Mesenteric fat pad (tissue), 1 donor: Measurements from ENCODE around the gene ITFG1. TPM values are rescaled to one million over a fixed set of nuclear protein-coding genes. Genes with fewer than 3 reads are reported as not detected.

Experiments used
- DNase-seq: peaks from one replicate; pipeline ENCODE4 v3.0.0-alpha.2; 2020; ENCODE audit warnings: low spot score
- long read RNA-seq: library from polyadenylated mRNA; unstranded; transcript quantifications from one replicate; pipeline ENCODE4 v2.0.0, GENCODE V29; 2020
- total RNA-seq: library from RNA; stranded (reverse); fragmentation: NEBNext Ultra II Directional; extraction: Animal tissue kit (Norgen Biotek cat#: 25700); gene quantifications from one replicate; pipeline ENCODE4 v1.2.1, GENCODE V29; 2021
- donor health status: DM: yes; HTN: yes; CAD: no.

ITFG1 gene
- total RNA-seq: 48.7 TPM
- long read RNA-seq, transcript ITFG1-201 (18 exons, 3,400 nt): major isoform, 108 of 138 reads
- long read RNA-seq, partial matches to known transcripts: 8 of 138 reads
- long read RNA-seq, other reads (novel, unspliced or antisense): 22 of 138 reads

GRCh38 chr16:47460711-47461597 is at the start of gene ITFG1, which contains the start of gene PHKB:
Gene ITFG1 (minus strand): TSS chr16:47461063. CDS start chr16:47461045, 18 bp downstream.
Gene PHKB (plus strand): TSS chr16:47461331. CDS start chr16:47461351, 20 bp downstream.
- DNase-seq: peak; percentile 98

- DNase-seq: no peak
These were observed 46.8 kb upstream of the ITFG1 start for GRCh38 chr16:47507701-47508100.

- DNase-seq: no peak
These were observed 45.9 kb upstream of the ITFG1 start for GRCh38 chr16:47506800-47507199.

- DNase-seq: no peak
These were observed 43.7 kb upstream of the ITFG1 start for GRCh38 chr16:47504599-47504998.

DNA sequence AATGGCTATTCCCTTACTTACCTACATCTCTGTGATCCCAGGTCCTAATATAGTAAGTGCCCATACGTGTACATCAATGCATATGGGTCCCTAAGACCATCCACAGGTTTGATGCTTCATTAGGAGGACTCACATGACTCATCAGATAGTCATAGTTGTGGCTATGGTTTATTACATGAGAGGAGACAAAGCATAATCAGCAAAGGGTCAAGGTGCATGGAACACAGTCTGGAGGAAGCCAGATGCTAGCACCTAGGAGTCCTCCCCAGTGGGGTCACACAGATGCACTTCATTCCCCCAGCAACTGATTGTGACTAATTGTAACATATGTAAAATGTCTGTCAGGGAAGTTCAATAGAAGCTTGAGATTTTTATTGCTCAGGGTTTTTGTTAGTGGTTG is 43.1 kb upstream of the ITFG1 start:
- DNase-seq: no peak

GRCh38 chr16:47499700-47500264 is 38.9 kb upstream of the ITFG1 start:
- DNase-seq: no peak

DNA sequence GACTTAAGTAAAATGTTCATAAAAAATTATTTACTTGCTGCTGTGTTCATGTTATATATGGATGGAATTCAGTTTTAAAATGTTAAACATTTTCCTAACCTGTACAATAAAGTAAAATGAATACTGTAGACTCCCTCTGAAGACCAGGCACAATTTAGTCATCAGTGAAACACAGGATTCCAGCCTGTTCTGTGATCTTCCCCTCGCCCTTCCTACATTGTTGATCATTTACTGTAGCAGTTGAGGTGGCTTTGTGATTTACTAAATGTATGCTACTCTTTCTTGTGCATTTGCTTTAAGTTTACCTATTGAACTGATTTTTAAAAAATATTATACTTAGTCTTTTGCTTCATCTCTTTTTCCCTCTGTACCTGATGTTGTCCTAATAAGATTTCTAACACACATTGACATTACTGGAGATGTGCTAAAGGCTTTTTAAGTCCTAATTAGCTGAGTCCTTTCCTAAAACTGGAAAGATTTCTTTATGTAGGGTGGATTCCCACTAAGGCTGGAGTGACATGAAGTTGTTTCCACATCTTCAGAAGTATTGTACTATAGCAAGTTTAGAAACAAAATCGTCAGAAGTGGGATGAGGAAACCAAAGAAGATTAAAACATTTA is 38.3 kb upstream of the ITFG1 start:
- DNase-seq: no peak

DNA sequence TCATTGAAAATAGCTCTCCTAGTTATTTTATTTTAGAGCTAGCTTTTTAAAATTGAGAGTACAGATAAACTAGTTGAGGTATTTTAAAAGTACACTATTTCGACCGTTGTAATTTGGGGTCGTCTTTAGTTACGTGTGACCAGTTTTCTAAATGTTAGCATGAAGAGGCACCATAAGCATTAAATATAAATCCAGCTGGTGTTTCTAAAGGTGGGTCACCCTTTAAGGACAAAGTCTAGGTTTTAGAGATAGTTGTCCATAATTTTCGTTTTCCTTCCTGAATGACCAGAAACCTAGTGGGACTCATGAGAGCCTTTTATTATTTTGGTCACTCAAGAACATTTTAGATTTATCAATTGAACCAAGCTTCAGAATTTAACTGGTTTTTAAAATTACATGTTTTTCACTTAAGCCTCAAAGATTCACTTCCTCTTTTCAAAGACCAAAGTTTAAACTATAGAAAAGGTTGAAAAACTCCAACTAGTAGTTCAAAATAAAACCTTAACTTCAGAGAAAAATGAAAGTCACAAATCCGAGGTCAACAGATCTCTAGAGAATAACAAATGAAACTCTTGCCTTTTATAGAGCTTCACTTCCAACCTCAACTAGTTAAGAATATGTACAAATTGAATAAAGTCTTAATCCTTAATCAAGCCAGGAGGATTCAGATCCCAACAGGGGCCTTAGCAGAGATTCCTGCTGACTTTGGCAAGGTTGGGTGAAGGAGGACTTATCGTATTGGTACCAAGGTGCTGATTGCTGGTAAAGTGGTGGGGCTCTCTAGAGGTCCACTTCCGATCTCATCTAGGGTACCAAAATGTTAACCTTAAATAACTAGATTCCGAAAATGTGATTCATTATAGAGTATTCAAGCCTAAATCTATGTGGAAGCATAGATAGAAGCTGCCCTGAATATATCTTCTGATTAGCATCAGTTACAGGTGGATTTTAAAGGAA is 32.8 kb upstream of the ITFG1 start:
- DNase-seq: no peak

DNA sequence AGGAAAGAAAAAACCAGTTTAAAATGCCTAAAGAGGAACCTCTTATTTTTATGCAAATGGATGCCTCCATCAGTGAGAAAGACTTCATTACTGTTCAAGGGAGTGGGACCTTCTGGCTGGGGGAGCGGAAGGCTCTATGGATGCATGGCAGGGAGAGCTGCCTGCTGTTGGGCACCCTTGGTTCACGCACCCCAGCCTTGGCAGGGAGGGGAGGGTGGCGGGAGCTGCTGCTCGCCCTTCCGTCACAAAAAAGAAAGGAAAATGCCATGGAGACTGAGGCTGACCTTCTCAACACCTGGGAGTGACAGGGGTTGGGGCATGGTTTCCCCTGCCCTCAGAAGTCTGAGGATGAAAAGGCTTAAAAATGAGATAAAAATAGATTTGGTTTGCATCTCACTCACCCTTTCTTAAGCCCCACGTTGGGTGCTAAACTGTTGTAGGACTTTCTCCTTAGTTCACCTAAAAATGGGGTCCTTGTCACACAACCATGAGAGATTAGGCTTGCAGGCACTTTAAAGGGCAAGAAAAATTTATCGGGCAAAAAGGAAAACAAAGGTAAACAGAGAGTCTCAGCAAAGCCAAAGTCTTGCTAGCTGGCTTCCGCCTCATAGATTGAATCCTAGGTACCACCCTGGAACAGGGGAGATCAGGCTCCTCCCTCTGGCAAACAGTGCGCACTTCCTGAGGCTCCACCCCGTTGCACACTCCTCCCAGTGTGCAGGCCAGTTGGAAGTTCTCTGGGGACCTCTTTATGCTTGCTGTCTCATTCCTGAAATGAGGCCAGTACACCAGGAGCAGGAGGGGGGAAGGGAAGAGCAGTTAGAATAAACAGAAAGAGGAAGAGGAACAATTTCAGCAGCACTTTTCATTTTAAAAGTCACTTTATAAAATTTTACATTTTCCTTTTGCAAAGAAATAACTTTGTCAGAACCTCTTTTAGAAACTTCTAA is 31.8 kb upstream of the ITFG1 start:
- DNase-seq: no peak

DNA sequence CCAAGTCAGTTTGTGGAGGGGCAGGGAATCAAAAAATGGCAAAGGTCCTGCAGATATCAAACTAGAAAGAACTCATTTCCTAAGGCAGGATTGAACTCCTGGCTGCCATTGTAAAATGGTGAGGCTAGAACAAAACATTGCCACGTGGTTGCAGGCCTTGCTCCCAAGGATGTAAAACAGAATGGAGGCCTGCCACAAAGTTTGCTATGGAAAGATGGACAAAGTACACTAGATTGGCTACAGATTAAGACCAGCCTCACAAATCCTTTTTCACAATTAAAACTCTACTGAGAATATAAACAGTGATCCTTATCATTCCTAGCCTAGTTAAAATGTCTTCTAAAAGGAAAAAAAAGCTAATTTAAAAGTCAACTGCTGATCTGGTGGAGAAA is 31.2 kb upstream of the ITFG1 start:
- no peak for DNase-seq

DNA sequence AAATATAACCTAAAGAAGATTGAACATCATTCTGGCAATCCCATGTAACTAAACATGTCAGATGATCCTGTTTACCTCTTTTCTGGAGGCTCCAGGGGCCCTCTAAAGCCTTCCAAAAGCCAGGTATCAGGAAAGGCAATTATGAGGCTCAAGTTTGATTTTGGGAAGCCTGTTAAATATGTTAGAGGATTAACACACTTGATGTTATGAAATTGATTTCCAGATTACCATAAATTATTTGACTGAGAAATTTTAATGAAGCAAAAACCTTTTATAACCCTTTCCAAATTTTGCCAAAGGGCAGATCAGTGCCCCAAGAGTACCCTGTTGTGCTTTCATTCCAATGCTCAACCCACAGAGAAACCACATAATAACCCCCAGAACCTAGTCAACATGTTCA is 29.6 kb upstream of the ITFG1 start:
- no peak for DNase-seq

- DNase-seq: no peak
These were observed 27.2 kb upstream of the ITFG1 start for GRCh38 chr16:47488051-47488450.

GRCh38 chr16:47486856-47487255 is 26.0 kb upstream of the ITFG1 start:
- DNase-seq: no peak

DNA sequence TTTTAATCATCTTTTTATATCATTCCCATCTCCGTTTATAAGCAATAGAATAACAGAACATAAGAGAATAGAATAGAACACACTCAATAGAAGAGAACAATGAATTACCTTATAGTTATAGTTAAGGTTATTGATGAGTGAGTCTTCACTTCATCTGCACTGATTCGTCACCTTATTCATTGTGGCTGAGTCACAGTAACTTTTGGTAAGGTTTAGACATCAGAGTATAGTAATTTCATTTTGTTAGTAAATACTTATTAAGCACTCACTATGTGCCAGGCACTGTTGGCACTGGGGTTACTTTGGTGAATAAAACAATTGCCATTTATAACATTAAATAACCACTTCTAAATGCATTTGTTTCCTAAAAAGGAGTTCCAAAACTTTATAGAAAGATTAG is 22.8 kb upstream of the ITFG1 start:
- no peak for DNase-seq

- DNase-seq: no peak
These were observed 21.0 kb upstream of the ITFG1 start for GRCh38 chr16:47481698-47482374.

- no peak for DNase-seq
These were observed 19.5 kb upstream of the ITFG1 start for GRCh38 chr16:47480410-47480809.

DNA sequence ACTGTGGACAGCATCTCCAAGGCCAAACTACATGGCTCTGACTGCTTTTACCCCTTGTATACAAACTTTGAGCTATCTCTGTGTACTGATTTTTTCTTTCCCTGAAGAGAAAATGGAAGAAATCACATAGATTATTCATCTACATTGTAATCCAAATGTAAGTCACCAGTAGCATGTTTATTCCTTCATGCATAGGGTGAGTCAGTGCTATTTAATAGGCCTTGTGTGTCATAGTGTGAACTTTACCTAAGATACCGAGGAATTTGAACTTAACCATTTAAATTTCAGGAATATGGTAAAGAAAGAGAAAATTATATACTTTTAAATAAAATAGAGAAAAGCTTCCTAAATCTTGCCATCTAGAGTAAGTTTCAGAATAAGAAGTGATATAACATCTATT is 16.8 kb upstream of the ITFG1 start:
- no peak for DNase-seq

DNA sequence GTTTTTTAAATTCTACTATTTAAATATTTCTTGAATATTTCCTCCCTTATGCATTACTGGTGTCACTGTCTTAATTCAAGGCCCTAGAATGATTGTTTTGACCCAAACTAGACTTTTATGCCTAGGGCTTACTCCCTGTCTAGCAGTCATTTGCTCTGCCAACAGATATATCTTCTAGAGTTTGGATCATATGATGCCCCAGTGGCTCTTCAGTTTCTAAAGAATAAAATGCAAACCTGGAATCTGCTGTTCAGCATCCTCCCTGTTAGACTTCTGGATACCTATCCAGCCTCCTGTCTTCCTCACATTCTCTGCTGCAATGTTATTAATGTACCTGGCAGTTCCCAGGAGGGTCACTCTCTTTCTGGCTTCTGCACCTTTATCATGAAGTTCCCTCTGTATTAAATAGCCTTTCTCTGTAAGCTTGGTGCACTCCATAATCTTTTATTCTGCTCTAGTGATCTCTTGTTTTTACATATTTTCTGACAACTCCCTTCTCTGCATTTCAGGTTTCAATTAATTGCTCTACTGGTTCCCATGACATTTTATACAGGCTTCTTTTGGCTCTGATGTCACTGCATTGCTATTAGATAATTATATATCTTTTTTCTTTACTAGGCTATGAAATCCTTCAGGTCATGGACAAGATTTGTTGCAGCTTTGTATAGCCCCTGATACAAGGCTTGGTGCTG is 15.9 kb upstream of the ITFG1 start:
- no peak for DNase-seq

- no peak for DNase-seq
These were observed 14.9 kb upstream of the ITFG1 start for GRCh38 chr16:47475786-47476185.
